Measurements from ENCODE around the gene ANO9. TPM values are rescaled to one million over a fixed set of nuclear protein-coding genes. Genes with fewer than 3 reads are reported as not detected.
A peak's percentile ranks its signal among the peaks of the same experiment; 100 is the strongest.

Gene ANO9
- total and polyA plus RNA-seq, 11 donors, result 0.07 to 3.1 (median 0.21) TPM; not detected in 6

DNA sequence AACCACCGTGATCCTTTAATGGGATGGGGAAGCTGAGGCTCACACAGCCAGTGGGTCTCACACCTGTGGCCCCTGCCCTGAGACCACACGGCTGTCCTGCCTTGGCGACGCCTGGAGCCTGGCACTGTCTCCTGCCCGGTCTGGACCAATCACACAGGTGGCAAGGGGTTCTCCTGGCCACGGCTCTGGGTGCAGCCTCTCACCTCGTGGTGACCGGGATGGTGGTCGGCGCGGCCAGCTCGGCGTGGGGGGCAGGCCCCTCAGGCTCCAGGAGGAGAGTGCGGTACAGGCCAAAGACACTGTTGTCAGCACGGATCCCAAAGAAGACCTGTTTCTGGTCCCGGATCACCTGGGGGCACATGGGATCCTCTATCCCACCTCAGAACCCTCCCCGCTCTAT is 8.7 kb downstream of the ANO9 start:
- Histone ChIP-seq H3K9me3 (no peaks in the 10 kb centered on the region), H3K36me3 (no peaks in the 10 kb centered on the region), H3K4me3 (no peak overlapping the region), H3K4me1 (no peaks in the 10 kb centered on the region), H3K27me3 (peaks cover 0 to 21% (median 0%) of the 10 kb centered on the region in 9 donors), H3K27ac (no peak overlapping the region)
- DNase-seq, result peak in 2 of 5 donors; percentile 14 to 20
- intact Hi-C loops (cut with DNase I), result loop anchor here in 1 of 10 donors (10.0 kb wide), 1 partner anchor 68 kb away; the partner anchor contains the start of gene B4GALNT4
- no peak for TF ChIP-seq CTCF (IDR thresholded peaks at IDR 0.05)
- no peak for TF ChIP-seq POLR2A (IDR thresholded peaks at IDR 0.05)
- no peak for ATAC-seq
- 89 to 97% (median 91%) methylated on average over 8 to 17 of the region's 17 CpGs for WGBS, 4 donors

- H3K36me3 ChIP-seq, result no peaks in the 10 kb centered on the region
- H3K4me3 ChIP-seq, result no peak overlapping the region
- DNase-seq (peak in 1 of 5 donors; percentile 6), ATAC-seq (no peak)
- intact Hi-C loops (cut with DNase I), result loop anchor here in 1 of 10 donors (10.0 kb wide), 1 partner anchor 68 kb away; the partner anchor contains the start of gene B4GALNT4
- peaks cover 0 to 16% (median 0%) of the 10 kb centered on the region in 9 donors for H3K27me3 ChIP-seq
- H3K4me1 ChIP-seq, result no peaks in the 10 kb centered on the region
- no peak for TF ChIP-seq POLR2A (IDR thresholded peaks at IDR 0.05)
- no peak for TF ChIP-seq CTCF (IDR thresholded peaks at IDR 0.05)
- H3K27ac ChIP-seq, result no peak overlapping the region
- 88 to 94% (median 89%) methylated on average over 16 to 20 of the region's 20 CpGs for WGBS, 4 donors
- H3K9me3 ChIP-seq, result no peaks in the 10 kb centered on the region
These were observed 9.2 kb downstream of the ANO9 start for GRCh38 chr11:432501-433100.

DNA sequence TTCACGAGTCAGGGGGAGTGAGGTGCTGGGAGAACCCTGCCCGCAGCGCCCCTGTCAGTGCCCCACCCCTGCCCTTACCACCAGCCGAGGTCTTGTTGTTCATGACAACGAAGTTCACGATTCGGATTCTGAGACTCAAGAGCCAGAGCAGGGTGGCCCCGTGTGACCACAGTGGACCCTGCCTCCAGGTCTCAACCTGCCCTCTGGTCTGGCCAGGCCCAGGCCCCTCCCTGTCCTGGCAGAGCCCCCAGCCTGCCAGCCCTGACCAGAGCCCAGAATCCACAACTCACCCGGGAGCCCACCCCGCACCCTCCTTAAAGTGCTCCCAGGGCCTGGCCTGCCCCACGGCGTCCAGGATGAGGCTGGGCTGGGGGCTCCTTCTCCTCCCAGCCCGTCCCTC is 9.9 kb downstream of the ANO9 start:
- Histone ChIP-seq H3K36me3 (no peaks in the 10 kb centered on the region), H3K4me1 (no peaks in the 10 kb centered on the region), H3K27me3 (peaks cover 0 to 10% (median 0%) of the 10 kb centered on the region in 9 donors), H3K27ac (no peak overlapping the region), H3K4me3 (no peak overlapping the region), H3K9me3 (no peaks in the 10 kb centered on the region)
- ATAC-seq (no peak), DNase-seq (peak in 2 of 5 donors; percentile 8 to 15)
- TF ChIP-seq CTCF (IDR thresholded peaks at IDR 0.05), result no peak
- TF ChIP-seq POLR2A (IDR thresholded peaks at IDR 0.05), result no peak
- 80 to 95% (median 87%) methylated on average over 10 to 13 of the region's 13 CpGs for WGBS, 4 donors
- intact Hi-C loops (cut with DNase I), result loop anchor here in 1 of 10 donors (10.0 kb wide), 1 partner anchor 67 kb away; the partner anchor contains the start of gene B4GALNT4

DNA sequence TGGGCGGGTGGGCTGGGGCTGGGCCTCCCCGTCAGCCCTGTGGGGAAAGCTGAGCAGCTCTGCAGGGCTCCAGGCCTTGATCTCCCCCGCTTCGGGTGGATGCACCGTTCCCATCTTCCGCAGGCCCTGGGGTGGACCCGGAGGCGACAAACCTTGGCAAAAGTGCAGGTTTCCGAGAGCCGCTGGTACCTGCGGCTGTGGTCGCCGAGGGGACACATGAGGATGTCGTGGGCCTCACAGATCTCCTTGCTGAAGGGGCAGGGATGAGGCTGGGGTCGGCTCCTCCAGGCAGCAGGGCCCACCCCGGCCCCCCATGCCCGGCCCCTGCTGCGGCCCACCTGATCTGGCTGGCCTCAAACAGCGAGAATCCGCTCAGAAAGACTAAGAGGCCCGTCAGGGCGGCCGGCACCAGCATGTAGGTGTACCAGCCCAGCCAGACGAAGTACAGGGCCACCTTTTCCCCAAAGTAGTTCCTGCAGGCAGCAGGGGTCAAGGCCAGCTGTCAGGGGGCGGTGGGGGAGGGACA is 11.8 kb downstream of the ANO9 start:
- Histone ChIP-seq H3K4me1 (no peaks in the 10 kb centered on the region), H3K27me3 (peaks cover 0 to 25% (median 0%) of the 10 kb centered on the region in 9 donors), H3K36me3 (no peaks in the 10 kb centered on the region), H3K27ac (no peak overlapping the region), H3K4me3 (no peak overlapping the region), H3K9me3 (no peaks in the 10 kb centered on the region)
- DNase-seq, result peak in 2 of 5 donors; percentile 11 to 15
- WGBS, 4 donors, result 37 to 52% (median 46%) methylated on average over 11 to 25 of the region's 25 CpGs
- intact Hi-C loops (cut with DNase I), result loop anchor here in 1 of 10 donors (10.0 kb wide), 1 partner anchor 65 kb away; the partner anchor contains the start of gene B4GALNT4
- no peak for ATAC-seq
- TF ChIP-seq POLR2A (IDR thresholded peaks at IDR 0.05) (no peak), CTCF (IDR thresholded peaks at IDR 0.05) (no peak)

Measured in heart left ventricle (tissue), 16 donors.